Measurements from ENCODE around the gene PSRC1.
"Not testable (repeated sequence)": the region's sequence is repeated elsewhere in the genome, so short reads cannot be mapped to it uniquely, and the experiment has no call there.

PSRC1 gene

DNA sequence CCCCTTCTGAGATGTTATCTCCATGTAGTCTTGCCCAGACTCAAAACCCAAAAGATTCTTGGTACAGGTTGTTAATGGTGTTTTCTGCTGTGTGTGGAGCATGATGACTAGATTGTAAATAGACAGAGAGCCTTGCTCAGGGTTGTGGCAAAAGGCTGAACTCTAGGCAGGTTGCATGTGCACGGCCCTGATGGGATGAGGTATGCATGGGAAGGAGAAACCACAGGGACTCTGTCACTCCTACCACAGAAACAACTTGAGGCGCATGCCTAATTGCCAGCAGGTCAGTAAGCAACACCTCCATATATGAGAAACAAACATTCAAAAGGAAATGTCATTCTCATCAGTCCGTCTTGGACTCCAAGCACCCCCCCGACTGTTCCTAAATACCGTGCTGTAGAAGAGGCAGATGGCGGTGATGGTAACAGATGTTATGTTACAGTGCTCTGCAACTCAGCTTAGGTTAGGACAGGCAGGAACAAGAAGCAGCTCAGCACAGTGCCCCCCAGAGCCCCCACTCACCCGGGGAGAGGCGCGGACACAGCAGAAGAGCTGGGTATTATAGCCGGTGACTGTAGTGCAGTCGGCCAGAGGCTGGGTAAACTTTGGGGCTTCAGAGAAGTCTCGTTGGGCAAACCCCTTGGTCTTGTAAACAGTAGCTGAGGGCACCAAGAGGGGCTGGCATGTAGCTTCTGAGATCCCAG, 12.9 kb upstream of the PSRC1 start:
- no peak for DNase-seq

DNA sequence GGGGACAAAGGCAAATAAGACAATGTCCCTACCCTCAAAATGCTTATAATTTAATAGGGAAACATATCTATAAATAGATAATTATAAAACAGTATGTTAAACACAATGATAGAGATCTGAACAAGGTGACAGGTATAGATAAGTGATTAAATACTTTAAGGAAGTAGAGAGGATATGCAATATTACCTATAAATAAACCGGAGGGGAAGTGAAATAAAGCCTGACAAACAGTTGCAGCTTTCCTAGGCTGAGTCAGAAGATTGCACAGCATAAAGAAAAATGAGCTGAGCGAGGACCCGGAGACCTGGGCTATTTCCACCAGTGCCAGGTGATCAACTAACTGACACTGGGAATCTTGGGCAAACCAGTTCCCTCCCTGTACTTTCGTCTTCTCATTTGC, 11.5 kb upstream of the PSRC1 start:
- no peak for DNase-seq

DNA sequence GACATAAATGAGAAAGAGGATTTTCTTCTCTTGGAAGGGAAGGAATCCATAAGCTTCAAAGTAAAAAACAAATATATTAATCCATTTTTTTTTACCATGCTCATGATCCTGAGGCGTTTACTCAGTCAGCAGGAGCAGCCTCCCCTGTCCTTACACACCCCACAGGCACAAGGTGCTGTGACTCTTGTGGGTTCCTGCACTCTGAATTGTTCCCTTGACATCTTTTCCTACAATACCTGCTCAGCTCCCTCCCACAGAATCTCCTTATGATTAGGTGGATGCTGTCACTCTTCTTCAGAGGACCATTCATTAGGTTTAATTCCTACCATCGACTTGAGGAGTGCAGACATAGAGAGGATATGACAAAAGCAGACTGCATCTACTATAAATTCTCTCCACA, 10.1 kb upstream of the PSRC1 start:
- no peak for DNase-seq

- no peak for DNase-seq
Observed at GRCh38 chr1:109292364-109292763, 9.4 kb upstream of the PSRC1 start.

- no peak for DNase-seq
Observed at GRCh38 chr1:109290998-109291397, 8.1 kb upstream of the PSRC1 start.

GRCh38 chr1:109290137-109290536, 7.2 kb upstream of the PSRC1 start:
- DNase-seq: no peak

DNA sequence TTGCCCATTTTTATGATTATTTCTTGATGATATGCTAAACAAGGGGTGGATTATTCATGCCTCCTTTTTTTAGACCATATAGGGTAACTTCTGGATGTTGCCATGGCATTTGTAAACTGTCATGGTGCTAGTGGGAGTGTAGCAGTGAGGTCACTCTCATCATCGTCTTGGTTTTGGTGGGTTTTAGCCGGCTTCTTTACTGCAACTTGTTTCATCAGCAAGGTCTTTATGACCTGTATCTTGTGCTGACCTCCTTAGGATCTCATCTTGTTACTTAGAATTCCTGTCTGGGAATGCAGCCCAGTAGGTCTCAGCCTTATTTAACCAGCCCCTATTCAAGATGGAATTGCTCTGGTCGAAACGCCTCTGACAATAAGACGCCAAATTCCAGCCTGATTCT, 3.8 kb upstream of the PSRC1 start:
- DNase-seq: not testable (repeated sequence)

GRCh38 chr1:109283748-109284600, 1.0 kb upstream of the PSRC1 start:
- no peak for DNase-seq

- DNase-seq: no peak
Observed at GRCh38 chr1:109282497-109282951, 421 bp downstream of the PSRC1 start.

DNA sequence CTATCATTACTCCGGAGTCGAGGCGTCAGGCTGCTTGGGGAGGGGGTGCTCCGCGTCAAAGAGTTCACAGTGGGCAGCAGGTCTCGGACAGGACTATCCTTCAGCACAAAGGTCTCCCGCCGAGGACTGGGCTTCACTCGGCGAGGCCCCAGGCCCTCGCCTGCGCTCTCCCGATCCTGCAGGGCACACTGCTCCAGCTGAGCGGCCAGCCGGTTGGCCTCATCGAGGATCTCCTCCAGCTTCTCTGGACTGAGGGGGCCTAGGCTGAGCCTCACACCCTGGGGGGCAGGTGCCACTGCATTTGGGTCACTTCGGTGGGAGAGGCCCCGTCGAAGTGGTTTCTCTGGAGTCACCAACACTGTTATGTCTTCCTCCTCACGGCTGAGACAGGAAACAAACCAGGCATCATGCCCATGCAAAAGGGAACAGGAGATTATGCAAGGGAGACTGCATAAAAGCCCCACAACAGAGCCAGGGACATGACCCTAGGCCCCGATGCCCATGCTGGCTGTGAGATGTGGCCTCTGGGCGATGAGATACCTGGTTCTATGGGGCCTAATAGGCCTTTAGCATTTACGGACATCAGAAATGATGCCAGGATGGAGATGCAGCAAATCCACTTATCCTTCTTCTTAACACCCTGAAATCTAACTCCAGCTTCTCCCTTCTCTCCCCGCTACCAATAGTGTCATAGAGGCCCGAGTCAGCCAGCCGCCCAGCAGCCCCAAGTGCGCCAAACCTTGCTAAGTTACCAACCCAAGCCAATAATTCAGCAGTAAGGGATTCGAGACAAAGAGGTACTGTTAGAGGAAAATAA, 1.1 kb downstream of the PSRC1 start:
- DNase-seq: no peak

DNA sequence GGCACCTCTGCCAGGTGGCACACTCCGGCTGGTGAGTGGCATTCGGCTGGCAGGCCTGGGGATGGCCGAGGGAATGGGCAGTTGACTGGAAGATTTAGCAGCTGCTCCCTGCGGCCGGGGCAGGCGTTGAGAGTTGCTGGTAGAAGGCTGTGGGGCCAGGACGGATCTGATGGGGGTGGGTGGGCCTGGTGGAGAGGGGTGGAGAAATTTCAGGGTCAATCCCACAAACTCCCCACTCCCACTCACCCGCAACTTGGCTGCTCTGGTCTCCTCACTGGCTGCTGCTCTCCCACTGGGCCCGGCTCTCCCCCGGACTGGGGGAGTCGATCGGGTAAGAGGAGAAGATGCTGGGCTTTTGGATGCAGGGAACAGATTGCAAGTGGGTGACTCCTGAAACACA, 2.1 kb downstream of the PSRC1 start:
- no peak for DNase-seq

DNA sequence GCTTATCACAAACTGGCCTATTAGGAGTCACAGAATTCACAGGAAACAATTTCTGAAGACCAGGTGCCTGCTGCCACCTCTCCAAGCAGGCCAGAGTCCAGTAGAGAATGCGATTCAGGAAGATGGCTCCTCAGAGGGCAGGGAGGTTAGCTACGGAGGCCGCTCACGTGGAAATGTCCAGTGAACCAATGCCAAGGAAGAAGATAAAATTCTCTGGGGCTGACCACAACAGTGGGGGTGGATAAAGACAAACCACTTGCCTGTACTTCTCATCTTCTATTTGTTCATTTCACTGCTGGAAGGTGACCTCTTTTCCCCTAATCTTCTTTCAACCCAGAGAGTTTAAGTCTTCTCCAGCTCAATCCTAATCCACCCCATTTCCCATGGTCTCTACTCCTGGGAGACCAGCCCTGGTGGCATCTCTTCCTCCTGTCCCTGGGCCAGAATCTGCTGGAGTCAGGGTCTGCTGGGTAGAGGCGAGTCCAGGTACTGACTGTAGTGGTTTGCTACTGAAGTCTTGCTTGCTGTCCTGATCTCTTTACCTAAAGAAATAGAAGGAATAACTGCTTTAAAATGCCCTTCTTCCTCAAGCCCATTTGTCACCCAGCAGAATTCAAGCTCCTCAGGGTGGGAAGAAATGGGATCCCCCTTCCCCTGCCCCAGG, 3.2 kb downstream of the PSRC1 start:
- DNase-seq: no peak

GRCh38 chr1:109277434-109278204, 5.3 kb downstream of the PSRC1 start:
- peak; percentile 41 for DNase-seq

DNA sequence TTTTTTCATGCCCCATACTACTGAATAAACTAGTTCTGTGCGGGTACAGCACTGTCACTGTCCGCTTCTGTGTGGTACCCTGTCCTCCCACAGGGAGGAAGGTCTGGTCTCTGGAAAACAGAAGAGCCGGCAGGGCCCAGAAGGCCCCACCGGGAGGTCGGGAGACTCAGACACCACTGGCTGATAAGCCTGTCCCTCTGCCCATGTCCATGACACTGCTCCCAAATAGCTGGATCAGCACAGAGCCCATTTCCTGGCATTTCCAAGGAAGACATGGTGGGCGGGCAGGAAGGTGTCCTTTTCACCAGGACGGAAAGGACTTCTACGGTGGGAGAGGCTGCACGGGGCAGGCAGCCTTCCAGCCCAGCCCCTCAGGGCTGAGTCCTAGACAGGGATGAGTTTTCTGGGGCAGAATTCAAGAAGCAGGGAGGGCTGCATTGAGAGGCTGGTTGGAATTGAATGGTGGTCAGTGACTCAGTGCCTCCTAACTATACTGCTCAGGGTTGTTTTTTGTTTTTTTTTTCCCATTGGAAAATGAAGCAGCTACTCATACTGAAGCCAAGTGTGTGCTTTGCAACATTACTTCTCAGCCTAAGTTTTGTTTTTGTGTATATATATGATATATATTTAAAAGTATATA, 7.1 kb downstream of the PSRC1 start:
- no peak for DNase-seq

DNA sequence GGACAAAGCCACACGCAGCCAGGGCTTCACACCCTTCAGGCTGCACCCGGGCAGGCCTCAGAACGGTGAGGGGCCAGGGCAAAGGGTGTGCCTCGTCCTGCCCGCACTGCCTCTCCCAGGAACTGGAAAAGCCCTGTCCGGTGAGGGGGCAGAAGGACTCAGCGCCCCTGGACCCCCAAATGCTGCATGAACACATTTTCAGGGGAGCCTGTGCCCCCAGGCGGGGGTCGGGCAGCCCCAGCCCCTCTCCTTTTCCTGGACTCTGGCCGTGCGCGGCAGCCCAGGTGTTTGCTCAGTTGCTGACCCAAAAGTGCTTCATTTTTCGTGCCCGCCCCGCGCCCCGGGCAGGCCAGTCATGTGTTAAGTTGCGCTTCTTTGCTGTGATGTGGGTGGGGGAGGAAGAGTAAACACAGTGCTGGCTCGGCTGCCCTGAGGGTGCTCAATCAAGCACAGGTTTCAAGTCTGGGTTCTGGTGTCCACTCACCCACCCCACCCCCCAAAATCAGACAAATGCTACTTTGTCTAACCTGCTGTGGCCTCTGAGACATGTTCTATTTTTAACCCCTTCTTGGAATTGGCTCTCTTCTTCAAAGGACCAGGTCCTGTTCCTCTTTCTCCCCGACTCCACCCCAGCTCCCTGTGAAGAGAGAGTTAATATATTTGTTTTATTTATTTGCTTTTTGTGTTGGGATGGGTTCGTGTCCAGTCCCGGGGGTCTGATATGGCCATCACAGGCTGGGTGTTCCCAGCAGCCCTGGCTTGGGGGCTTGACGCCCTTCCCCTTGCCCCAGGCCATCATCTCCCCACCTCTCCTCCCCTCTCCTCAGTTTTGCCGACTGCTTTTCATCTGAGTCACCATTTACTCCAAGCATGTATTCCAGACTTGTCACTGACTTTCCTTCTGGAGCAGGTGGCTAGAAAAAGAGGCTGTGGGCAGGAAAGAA, 8.1 kb downstream of the PSRC1 start:
- no peak for DNase-seq

- DNase-seq: no peak
Observed at GRCh38 chr1:109273570-109274288, 9.2 kb downstream of the PSRC1 start.

GRCh38 chr1:109272831-109273547, 10.0 kb downstream of the PSRC1 start:
- DNase-seq: no peak

DNA sequence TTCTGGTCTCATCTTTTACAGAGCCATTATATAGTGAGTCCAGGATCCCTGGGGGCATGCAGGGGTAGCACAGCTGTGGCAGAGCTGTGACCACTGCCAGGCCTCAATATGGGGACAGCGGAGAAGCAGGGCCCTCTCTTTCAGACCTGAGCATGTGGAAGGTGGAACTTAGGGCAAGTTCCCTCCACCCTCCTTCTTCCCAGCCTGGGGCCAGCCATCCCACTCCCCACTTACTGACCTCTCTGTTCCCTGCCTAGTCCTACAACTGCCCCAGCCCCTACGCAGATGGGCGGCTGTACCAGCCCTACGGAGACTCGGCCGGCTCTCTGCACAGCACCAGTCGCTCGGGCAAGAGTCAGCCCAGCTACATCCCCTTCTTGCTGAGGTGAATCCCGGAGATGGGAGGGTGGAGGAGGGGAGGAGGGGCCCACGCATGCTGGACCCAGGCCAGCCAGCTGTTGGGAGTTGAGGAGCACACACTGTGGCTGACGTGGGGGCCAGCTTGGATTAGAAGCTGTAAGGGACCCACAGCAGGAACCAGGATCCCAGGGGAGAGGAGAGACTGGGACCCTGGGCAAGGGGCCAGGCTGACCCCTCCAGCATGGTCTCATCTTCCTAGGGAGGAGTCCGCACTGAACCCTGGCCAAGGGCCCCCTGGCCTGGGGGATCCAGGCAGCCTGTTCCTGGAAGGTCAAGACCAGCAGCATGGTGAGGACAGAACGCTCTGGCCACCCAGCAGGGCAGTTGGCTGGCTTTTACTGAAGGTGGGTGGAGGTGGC, 10.7 kb downstream of the PSRC1 start:
- no peak for DNase-seq
